Trophoblast cell (in vitro differentiated cells and primary cell): Measurements from ENCODE around the gene GATA5.

Experiments used
- DNase-seq, 2 donors: peaks; one replicate each; pipeline ENCODE4 v3.0.0-alpha.2; 2016
- H2AFZ ChIP-seq: 2 replicates; pipeline ENCODE4 v1.6.1; 2013; ENCODE audit warnings: low read length, moderate library complexity, mild to moderate bottlenecking; ENCODE audit not compliant: insufficient read depth, poor library complexity
- H2AK5ac ChIP-seq: 2 replicates; pipeline ENCODE4 v1.6.1; 2013; ENCODE audit warnings: mild to moderate bottlenecking, low read length
- H2BK120ac ChIP-seq: 2 replicates; pipeline ENCODE4 v1.6.1; 2013; ENCODE audit warnings: low read length, mild to moderate bottlenecking, moderate library complexity; ENCODE audit not compliant: insufficient read depth, poor library complexity
- H2BK12ac ChIP-seq: 2 replicates; pipeline ENCODE4 v1.6.1; 2013; ENCODE audit warnings: mild to moderate bottlenecking, low read length, moderate library complexity
- H2BK5ac ChIP-seq: 2 replicates; pipeline ENCODE4 v1.6.1; 2013; ENCODE audit warnings: low read length, low read depth, moderate library complexity, mild to moderate bottlenecking; ENCODE audit not compliant: poor library complexity
- H3K14ac ChIP-seq: 2 replicates; pipeline ENCODE4 v1.6.1; 2013; ENCODE audit warnings: mild to moderate bottlenecking, low read length
- H3K18ac ChIP-seq: 2 replicates; pipeline ENCODE4 v1.6.1; 2013; ENCODE audit warnings: mild to moderate bottlenecking, low read length
- H3K23ac ChIP-seq: 2 replicates; pipeline ENCODE4 v1.6.1; 2013; ENCODE audit warnings: low read length
- H3K27ac ChIP-seq: 2 replicates; pipeline ENCODE4 v1.5.1; 2013; ENCODE audit warnings: low read depth, mild to moderate bottlenecking, inconsistent platforms, low read length, moderate library complexity
- H3K27me3 ChIP-seq: 2 replicates; pipeline ENCODE4 v1.6.1; 2013; ENCODE audit warnings: inconsistent platforms, mild to moderate bottlenecking, low read length, moderate library complexity; ENCODE audit not compliant: insufficient read depth
- H3K36me3 ChIP-seq, 2 experiments: 1 replicate in 1 of 2; 2 replicates in 1 of 2; pipeline ENCODE4 v1.6.1; 2013; ENCODE audit warnings: low read length in 2 of 2, mild to moderate bottlenecking in 2 of 2, moderate library complexity in 1 of 2; ENCODE audit not compliant: insufficient read depth in 2 of 2, control insufficient read depth in 1 of 2
- H3K4ac ChIP-seq: 2 replicates; pipeline ENCODE4 v1.6.1; 2013; ENCODE audit warnings: low read depth, mild to moderate bottlenecking, low read length, moderate library complexity
- H3K4me1 ChIP-seq, 2 experiments: 1 replicate in 1 of 2; 2 replicates in 1 of 2; pipeline ENCODE4 v1.6.1; 2013; ENCODE audit warnings: low read length in 2 of 2, mild to moderate bottlenecking in 2 of 2, moderate library complexity in 1 of 2; ENCODE audit not compliant: insufficient read depth in 2 of 2, control insufficient read depth in 1 of 2
- H3K4me2 ChIP-seq: 2 replicates; pipeline ENCODE4 v1.6.1; 2013; ENCODE audit warnings: inconsistent platforms, mild to moderate bottlenecking, low read length, moderate library complexity
- H3K4me3 ChIP-seq: 2 replicates; pipeline ENCODE4 v1.5.1; 2013; ENCODE audit warnings: mild to moderate bottlenecking, low read depth, low read length, inconsistent platforms
- H3K79me1 ChIP-seq: one replicate; pipeline ENCODE4 v1.6.1; 2013; ENCODE audit warnings: low read length
- H3K79me2 ChIP-seq: 2 replicates; pipeline ENCODE4 v1.6.1; 2013; ENCODE audit warnings: low read length, mild to moderate bottlenecking; ENCODE audit not compliant: control insufficient read depth, insufficient read depth, poor library complexity
- H3K9ac ChIP-seq: 2 replicates; pipeline ENCODE4 v1.6.1; 2013; ENCODE audit warnings: mild to moderate bottlenecking, low read length
- H3K9me3 ChIP-seq: 2 replicates; pipeline ENCODE4 v1.6.1; 2013; ENCODE audit warnings: low read depth, mild to moderate bottlenecking, control low read depth, inconsistent platforms, low read length; ENCODE audit not compliant: insufficient read depth
- H4K12ac ChIP-seq: 2 replicates; pipeline ENCODE4 v1.6.1; 2013; ENCODE audit warnings: low read depth, mild to moderate bottlenecking, low read length, moderate library complexity
- H4K8ac ChIP-seq: 2 replicates; pipeline ENCODE4 v1.6.1; 2013; ENCODE audit warnings: low read depth, mild to moderate bottlenecking, low read length, moderate library complexity
- H4K91ac ChIP-seq: one replicate; pipeline ENCODE4 v1.6.1; 2013; ENCODE audit warnings: low read depth, mild to moderate bottlenecking, low read length, moderate library complexity
- WGBS: extraction: QIAGEN DNeasy Blood & Tissue Kit; methylation state at CpG from one replicate; pipeline ENCODE4 v1.1.7; 2013; ENCODE audit warnings: missing lambda C conversion rate; ENCODE audit not compliant: insufficient read length, insufficient coverage; ENCODE audit errors: extremely low coverage; 5-methylcytosine and 5-hydroxymethylcytosine counted together

The GATA5 gene

GRCh38 chr20:62522748-62523396, 47.1 kb upstream of the GATA5 start:
- no peak for DNase-seq
- Histone ChIP-seq H3K79me2 (no peaks in the 10 kb centered on the region), H3K27me3 (no peaks in the 10 kb centered on the region), H3K36me3 (no peaks in the 10 kb centered on the region), H2BK5ac (no peak overlapping the region), H3K4ac (no peak overlapping the region), H3K79me1 (no peaks in the 10 kb centered on the region), H2BK120ac (no peak overlapping the region), H3K23ac (no peak overlapping the region), H3K27ac (no peak overlapping the region), H4K91ac (no peak overlapping the region), H4K8ac (no peak overlapping the region), H3K18ac (no peak overlapping the region), H3K4me3 (no peak overlapping the region), H2BK12ac (no peak overlapping the region), H3K14ac (no peak overlapping the region), H4K12ac (no peak overlapping the region), H2AK5ac (peak overlapping the region; percentile 76), H3K4me2 (no peak overlapping the region), H3K9me3 (no peaks in the 10 kb centered on the region), H3K9ac (no peak overlapping the region), H2AFZ (no peak overlapping the region), H3K4me1 (peaks cover 6 to 9% of the 10 kb centered on the region in 2 experiments)
- WGBS, result no CpG with 5 or more reads among the region's 18 CpGs

GRCh38 chr20:62519826-62520225, 44.0 kb upstream of the GATA5 start:
- H2BK12ac ChIP-seq, result no peak overlapping the region
- no peak overlapping the region for H3K4me3 ChIP-seq
- no peak overlapping the region for H3K23ac ChIP-seq
- no peak overlapping the region for H3K18ac ChIP-seq
- no peaks in the 10 kb centered on the region for H3K79me2 ChIP-seq
- no peak overlapping the region for H2BK5ac ChIP-seq
- no peak overlapping the region for H4K91ac ChIP-seq
- DNase-seq, result no peak
- no peak overlapping the region for H3K14ac ChIP-seq
- H2AFZ ChIP-seq, result no peak overlapping the region
- no peaks in the 10 kb centered on the region for H3K27me3 ChIP-seq
- H3K4me2 ChIP-seq, result no peak overlapping the region
- H4K8ac ChIP-seq, result no peak overlapping the region
- H3K9ac ChIP-seq, result no peak overlapping the region
- no peak overlapping the region for H2BK120ac ChIP-seq
- no CpG with 5 or more reads among the region's 13 CpGs for WGBS
- H3K4ac ChIP-seq, result no peak overlapping the region
- H2AK5ac ChIP-seq, result no peak overlapping the region
- H3K9me3 ChIP-seq, result no peaks in the 10 kb centered on the region
- H3K36me3 ChIP-seq, result no peaks in the 10 kb centered on the region
- H3K79me1 ChIP-seq, result no peaks in the 10 kb centered on the region
- H3K27ac ChIP-seq, result no peak overlapping the region
- H4K12ac ChIP-seq, result no peak overlapping the region
- H3K4me1 ChIP-seq, result peaks cover 6 to 7% of the 10 kb centered on the region in 2 experiments

GRCh38 chr20:62518911-62519310, 43.1 kb upstream of the GATA5 start:
- Histone ChIP-seq H2AFZ (no peak overlapping the region), H3K27me3 (no peaks in the 10 kb centered on the region), H3K36me3 (no peaks in the 10 kb centered on the region), H3K23ac (no peak overlapping the region), H3K4me2 (no peak overlapping the region), H4K8ac (no peak overlapping the region), H3K79me1 (no peaks in the 10 kb centered on the region), H3K14ac (no peak overlapping the region), H2BK12ac (no peak overlapping the region), H2BK120ac (no peak overlapping the region), H4K91ac (no peak overlapping the region), H3K18ac (no peak overlapping the region), H3K4me3 (no peak overlapping the region), H3K79me2 (no peaks in the 10 kb centered on the region), H4K12ac (no peak overlapping the region), H3K4me1 (peaks cover 3 to 4% of the 10 kb centered on the region in 2 experiments), H2BK5ac (no peak overlapping the region), H3K4ac (no peak overlapping the region), H2AK5ac (no peak overlapping the region), H3K9me3 (no peaks in the 10 kb centered on the region), H3K9ac (no peak overlapping the region), H3K27ac (no peak overlapping the region)
- WGBS, result no CpG with 5 or more reads among the region's 18 CpGs
- DNase-seq, result no peak

GRCh38 chr20:62517901-62518610, 42.3 kb upstream of the GATA5 start:
- Histone ChIP-seq H2BK5ac (no peak overlapping the region), H3K18ac (no peak overlapping the region), H3K27me3 (no peaks in the 10 kb centered on the region), H3K9me3 (no peaks in the 10 kb centered on the region), H3K4me3 (no peak overlapping the region), H4K91ac (no peak overlapping the region), H3K23ac (no peak overlapping the region), H3K4me1 (no peaks in the 10 kb centered on the region), H3K79me2 (no peaks in the 10 kb centered on the region), H3K27ac (no peak overlapping the region), H2AK5ac (no peak overlapping the region), H4K8ac (no peak overlapping the region), H4K12ac (no peak overlapping the region), H2BK120ac (no peak overlapping the region), H3K4me2 (no peak overlapping the region), H3K36me3 (no peaks in the 10 kb centered on the region), H3K4ac (no peak overlapping the region), H3K9ac (no peak overlapping the region), H2AFZ (no peak overlapping the region), H3K14ac (no peak overlapping the region), H2BK12ac (no peak overlapping the region), H3K79me1 (no peaks in the 10 kb centered on the region)
- DNase-seq, result no peak
- no CpG with 5 or more reads among the region's 15 CpGs for WGBS
